HG03095 (cell line): ENCODE results near the gene P4HA3.
"Not testable (repeated sequence)": the region's sequence is repeated elsewhere in the genome, so short reads cannot be mapped to it uniquely, and the experiment has no call there.

Source experiments
- ATAC-seq: cut with Tn5 transposase; IDR thresholded peaks from one replicate; pipeline ENCODE4 v1.9.1; 2021; ENCODE audit warnings: moderate library complexity; ENCODE audit not compliant: unreplicated experiment

Gene P4HA3

DNA sequence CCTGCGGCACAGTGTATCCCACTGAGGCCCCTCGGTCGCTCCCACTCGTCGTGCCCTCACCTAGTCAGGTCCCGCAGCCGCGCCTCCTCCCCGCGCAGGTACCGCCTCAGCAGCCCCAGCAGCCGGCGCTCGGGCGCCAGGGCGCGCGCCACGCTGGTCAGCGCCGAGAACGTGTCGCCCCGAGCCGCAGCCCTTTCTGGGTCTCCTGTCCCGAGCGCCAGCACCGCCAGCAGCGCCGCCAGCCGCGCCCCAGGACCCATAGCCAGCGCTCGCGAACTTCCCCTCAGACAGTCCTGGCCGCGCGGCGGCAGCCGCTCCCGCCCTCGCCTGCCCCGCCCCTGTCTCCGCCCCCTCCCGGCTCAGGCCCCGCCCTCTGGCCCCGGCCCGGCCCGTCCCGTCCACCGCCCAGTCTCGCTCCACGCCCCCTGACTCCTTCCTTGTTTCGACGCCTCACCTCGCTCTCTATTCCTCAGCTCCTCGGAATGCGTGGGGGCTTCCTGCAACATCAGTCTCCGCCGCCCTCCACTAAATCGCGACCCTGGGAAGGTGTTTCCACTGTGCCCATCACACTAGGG lies at the start of gene P4HA3:
P4HA3 (minus strand) TSS at position 289 of the 575 bp plus-strand sequence; CDS start at position 260, 29 bp downstream.
- ATAC-seq = no peak

DNA sequence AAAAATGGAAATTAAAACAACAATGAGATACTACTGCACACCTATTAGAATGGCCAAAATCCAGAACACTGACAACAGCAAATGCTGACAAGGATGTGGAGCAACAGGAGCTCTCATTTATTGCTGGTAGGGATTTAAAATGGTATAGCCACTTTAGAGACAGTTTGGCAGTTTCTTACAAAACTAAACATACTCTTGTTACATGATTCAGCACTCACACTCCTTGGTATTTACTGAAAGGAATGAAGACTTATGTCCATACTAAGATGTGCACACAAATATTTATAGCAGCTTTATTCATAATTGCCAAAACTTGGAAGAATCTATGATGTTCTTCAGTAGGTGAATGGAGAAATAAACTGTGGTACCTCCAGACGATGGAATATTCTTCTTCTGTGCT lies 46.0 kb upstream of the P4HA3 start:
- ATAC-seq = no peak

DNA sequence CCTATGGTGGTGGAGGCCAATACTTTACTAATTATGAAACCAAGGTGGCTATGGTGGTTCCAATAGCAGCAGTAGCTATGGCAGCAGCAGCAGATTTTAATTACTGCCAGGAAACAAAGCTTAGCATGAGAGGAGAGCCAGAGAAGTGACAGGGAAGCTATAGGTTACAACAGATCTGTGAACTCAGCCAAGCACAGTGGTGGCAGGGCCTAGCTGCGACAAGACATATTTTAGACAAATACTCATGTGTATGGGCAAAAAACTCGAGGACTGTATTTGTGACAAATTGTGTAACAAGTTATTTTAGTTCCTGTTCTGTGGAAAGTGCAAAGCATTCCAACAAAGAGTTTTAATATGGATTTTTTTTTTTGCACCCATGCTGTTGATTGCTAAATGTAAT lies 44.2 kb upstream of the P4HA3 start:
- no peak for ATAC-seq

DNA sequence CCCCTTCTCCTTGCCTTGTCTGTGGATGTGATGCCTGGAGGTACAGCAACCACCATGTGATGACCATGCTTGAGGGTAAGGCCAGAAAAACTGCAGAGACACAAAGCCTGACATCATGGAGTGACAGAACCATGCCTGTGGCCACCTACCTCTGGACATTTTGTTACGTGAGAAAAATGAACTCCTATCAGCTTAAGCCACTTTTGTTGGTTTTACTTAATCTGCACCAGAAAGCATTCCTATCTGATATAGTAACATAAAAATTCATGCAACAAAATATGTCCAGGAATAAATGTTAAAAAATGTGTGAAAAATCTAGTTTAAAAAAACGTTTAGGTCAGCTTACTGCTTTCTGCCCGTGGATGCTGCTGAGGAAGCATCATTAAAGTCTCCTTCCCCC lies 42.6 kb upstream of the P4HA3 start:
- no peak for ATAC-seq

DNA sequence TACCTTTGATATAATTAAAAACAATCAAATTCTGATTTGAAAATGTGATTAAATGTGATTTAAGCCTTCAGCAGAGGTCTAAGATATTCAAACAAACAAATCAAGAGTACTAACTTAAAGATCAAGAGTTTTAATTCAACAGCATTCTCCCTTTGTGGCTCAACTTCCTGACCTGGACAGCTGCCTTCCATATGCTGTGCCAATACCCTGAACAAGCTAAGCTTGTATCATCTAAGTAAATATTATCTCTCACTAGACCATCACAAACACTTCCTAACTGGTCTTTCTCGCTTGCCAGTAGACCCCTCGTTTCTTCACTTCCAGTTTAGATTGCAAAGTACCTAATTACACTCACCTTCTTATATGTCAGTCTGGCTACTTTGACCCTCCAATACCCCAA lies 35.9 kb upstream of the P4HA3 start:
- no peak for ATAC-seq

DNA sequence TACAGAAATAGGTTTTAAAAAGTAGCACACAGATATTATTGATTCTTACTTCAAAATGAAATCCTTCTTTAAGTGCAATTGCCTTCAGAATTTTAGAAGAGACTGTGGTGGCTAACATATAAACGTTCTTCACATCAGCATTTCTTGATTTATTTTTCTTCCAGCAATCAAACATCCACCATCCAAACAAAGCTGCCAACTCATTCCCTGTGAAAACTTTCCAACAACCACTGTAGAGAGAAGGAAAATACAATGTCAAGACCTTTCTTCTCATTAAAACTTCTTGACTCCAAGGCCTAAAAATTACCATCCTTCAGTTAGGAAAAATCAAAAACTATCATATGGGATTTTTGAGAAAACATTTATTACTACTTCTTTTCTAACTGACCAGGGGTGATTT lies 34.0 kb upstream of the P4HA3 start:
- no peak for ATAC-seq

DNA sequence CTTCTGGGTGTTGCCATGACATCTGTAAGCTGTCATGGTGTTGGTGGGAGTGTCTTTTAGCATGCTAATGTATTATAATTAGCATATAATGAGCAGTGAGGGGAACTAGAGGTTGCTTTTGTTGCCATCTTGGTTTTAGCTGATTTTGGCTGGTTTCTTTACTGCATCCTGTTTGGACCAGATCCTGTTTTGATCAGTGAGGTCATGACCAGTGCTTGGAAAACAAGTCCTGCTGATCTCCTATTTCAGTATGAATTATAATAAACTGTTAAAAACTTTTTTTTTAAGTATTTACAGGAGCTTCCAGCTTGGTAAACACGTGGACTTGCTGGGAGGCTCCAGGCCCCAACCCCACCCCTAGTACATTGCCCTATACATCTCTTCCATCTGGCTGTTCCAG lies 30.5 kb upstream of the P4HA3 start:
- no peak for ATAC-seq

DNA sequence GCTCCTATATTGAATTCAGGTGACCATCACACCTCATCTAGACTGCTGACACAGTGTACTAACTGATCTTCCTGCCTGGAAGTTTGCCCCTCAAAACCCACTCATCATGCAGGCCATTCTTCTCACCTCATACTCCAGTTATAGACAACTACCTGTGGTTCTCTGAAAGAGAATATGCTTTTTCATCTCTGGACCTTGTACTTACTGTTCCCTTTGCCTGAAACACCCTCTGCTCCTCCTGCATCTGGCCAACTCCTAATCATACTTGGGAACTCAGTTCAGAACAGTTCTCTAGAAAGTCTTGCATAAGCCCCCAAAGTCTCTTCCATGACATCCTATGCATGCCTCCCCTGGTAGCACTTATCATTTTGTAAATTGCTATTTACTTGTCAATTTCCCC lies 28.2 kb upstream of the P4HA3 start:
- no peak for ATAC-seq

DNA sequence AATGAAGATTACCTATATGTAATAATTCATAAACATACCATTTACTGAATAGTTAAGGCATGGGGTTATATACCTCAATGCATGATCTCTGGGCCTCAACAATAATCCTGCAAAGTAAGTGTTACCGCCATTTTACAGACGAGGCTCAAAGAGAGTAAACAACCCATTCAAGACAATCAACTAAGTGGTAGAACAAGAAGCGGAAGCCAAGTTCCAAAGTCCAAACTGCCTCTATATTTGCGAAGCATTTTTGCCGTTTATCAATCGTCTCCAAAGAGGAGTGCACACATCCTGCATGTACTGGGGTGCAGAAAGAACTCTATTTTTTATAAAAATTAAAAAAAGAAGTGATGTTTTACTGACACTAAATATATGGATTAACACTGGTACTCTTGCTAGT lies 27.5 kb upstream of the P4HA3 start:
- ATAC-seq = no peak

DNA sequence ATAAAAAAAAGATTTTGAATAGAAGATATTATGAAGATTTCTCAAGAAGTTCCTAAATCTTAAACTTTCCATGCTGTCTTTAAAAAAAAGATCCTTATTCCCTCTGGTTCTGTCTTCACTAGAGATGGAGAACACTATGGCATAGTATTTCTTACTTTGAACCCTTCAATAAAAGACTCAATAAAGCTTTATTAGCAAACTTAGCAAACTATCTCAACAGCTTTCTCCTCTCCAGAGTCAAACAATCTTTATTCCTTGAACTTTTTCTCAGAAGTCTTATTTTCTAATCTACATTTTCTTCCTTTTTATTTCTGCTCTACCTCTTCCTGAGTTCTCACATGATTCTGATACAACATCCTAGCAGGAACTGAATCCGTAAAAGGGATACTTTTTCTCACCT lies 21.8 kb upstream of the P4HA3 start:
- ATAC-seq = no peak

DNA sequence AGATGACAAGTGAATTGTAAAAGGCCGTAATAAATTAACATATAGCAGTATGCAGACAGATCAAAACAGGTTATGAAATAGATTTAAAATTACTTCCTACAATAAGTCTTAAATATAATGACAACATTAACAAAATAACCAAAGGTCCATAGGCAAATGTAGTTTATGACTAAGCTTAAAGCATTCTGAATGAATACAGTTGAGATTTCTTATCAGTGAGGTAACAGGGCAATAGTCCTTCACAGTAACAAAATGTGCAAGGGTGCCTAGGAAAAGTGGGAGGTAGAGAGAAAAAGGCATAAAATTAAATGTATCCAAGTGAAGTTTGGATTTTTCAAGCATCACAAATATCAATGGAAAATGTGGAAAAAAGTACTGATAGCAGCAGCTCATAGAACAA lies 20.9 kb upstream of the P4HA3 start:
- ATAC-seq = no peak

DNA sequence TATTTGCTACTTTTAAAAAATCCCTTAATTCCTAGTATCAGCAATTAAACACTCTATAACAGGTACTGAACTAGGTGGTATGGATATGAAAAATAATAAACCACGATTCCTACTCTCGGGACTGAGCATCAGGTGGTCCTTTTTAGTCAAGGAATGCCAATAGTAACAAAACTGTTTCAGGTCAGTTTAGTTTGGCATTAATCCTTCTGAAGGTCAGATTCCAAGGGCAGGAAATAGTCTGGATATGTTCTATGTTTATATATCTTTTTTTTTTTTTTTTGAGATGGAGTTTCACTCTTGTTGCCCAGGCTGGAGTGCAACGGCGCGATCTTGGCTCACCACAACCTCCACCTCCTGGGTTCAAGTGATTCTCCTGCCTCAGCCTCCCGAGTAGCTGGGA lies 19.6 kb upstream of the P4HA3 start:
- ATAC-seq = not testable (repeated sequence)

DNA sequence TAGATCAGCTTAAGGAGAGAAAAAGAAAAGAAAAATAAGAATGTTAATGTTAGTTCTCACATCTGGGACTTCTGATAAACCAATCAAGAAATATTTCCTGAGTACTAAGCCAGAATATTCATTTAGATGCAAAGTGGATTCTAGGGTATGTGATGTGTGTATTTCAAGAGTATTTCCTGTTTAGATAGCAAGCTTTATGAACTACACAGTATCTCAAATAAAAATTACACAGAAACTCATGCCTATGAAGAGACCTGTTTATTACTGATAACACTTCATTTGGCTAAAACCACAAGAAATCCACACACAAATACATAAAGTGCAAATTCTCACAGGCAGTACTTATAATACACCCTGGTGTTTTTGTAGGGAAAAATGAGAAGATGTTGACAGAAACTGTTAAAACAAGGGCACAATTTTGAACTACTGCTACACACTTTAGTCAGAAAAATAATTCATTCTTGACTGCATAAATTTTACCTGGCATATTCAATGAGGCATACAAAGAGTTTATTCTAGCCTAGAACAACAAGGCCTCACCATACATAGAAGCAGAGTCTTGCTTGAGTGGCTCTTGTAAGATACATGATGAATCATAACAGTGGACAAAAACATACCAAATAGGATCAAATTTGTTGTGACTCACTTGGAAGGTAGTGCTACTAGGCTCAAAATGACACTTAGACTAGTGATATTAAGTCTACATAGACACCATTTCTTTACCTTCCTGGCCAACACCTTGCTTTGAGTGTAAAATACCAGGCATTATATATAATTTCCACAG lies 18.8 kb upstream of the P4HA3 start:
- no peak for ATAC-seq

DNA sequence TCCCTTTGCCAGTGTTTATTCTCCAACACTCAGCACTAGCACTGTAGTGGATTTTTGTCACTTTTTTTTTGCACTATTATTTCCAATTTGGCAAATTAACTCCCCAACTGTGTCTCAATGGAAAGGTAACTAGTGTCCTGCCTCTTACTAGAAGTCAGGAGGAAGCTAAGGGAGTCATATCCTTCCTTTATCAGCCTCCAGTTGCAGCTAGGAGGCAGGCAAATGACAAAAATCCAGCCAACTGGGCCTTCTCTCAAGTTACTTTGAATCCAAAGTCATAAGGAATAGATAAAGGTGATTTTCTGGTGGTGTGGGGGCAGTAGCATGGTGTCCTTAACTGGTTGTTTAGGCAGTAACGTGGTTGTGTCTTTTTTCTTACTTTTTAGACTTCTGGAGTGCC lies 15.6 kb upstream of the P4HA3 start:
- ATAC-seq = no peak

DNA sequence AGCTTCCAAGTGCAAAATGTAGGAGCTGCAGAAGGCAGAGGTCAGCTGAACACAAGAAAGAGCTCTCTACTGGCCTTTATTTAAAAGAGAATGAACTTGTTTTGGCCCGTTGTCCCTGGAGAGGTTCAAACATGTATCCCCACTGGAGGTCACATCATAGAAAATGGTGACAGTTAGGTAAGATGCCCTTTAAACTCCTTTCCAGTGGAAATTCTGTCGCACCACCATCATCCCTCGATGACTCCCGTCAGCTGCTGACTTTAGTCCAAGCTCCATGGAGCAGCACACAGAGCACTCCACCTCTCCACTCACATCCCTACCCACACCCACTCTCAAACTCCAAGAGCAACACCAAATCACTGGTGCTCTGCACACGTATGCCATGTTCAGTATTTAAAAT lies 15.2 kb upstream of the P4HA3 start:
- no peak for ATAC-seq

DNA sequence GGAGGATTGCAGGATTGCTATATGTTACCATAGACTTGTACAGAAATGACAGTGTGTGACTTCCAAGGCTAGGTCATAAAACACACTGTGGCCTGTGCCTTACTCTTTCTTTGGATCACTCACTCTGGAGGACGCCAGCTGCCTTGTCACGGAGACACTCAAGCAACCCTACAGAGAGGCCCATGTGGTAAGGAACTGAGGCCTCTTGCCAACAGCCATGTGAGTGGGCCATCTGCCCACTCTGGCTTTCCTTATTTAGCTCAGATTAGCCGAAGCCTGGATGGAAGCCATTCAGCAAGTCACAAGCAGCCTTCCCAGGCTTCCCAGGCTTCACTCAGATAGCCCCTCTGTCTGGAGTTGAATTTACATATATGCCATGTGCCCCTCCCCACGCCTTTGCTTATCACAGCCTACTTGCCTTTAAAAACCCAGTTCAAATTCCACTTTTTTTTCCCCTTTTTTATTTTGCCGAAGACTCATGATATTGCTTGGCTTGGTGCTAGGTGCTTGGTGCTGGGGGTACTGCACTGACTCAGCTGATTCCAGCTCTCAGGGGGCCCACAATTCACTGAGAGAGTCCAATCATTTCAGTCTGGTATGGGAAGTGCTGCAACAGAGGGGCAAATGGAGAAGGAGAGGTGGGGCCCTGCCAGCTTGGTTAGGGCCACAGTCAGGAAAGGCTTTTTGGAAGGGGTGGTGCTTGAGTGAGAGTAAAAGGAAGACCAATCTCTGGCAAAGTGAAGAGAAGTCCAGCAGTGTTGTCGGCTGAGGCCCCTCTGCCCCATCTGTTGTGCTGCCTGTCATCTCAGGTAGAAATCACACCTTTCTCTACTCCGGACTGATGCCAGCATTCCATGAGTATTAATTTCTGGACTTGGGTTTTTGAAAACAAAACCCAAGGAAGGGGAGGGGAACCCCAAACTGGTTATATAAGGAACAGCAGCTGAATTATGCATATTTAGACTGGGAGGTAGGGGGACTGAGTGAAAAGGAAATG lies 14.5 kb upstream of the P4HA3 start:
- no peak for ATAC-seq

DNA sequence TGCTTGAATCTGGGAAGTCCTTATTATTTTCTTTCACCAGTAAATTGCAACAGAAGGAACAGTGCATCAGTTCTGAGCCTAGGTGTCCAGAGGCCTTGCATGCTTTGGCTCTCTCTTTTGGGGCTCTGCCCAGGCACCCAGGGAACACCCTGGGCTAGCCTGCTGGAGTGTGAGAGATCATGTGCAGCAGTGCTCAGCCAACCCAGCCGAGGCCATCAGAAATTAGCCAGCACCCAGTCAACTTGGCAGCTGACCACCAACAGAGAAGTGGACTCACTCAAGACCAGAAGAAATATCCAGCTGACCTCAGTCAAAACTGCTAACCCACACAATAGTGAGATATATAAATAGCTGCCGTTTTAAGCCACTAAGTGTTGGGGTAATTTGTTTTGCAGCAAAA lies 11.2 kb upstream of the P4HA3 start:
- ATAC-seq = no peak

DNA sequence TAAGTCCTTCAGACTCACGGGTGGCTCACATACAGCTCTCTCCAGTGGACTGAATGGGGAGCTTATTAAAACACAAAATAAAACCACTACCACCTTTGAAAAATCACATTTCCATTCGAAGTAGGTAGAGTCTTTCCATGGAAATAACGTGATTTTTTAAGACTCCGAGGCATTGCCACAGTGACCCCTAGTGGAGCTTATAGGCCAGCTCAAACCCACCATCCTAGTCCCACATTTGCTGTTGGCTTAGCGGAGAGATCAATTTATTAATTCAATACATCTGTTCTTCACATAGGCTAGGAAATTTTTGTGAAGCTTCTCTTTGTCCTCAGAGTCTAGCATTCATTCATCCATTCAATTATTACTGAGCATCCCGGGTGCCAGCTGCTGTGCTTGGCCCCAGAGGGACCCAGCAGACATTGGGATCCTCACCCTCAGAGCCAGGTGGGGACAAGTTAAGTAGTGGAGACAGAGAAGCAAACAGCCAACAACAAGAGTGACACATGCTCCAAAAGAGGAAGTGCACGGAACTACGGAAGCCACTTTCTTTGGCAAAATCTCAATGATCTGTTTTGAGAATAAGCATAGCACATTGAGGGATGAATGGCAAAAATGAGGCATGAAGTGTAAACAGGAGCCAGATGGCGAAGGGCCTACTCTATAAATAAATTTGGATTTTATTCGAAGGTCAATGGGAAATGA lies 10.2 kb upstream of the P4HA3 start:
- no peak for ATAC-seq

DNA sequence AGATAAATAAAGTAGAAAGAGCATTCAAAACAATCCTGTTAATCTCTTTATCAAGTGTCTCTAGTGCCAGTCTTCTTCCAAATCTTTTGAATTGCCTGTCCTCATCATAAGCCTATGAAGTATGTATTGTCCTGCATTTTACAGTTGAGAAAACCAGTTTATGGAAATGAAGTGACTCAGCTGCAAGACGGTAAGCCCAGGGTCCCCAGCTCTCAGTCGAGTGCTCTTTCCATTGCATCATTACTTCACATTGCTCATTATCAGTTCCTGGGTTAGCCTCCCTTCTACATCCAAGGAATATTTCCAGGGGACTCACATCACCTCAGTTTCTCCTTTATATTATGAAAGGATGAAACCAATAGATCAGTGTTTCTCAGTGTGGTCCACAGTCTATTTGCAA lies 9.1 kb upstream of the P4HA3 start:
- ATAC-seq = no peak

DNA sequence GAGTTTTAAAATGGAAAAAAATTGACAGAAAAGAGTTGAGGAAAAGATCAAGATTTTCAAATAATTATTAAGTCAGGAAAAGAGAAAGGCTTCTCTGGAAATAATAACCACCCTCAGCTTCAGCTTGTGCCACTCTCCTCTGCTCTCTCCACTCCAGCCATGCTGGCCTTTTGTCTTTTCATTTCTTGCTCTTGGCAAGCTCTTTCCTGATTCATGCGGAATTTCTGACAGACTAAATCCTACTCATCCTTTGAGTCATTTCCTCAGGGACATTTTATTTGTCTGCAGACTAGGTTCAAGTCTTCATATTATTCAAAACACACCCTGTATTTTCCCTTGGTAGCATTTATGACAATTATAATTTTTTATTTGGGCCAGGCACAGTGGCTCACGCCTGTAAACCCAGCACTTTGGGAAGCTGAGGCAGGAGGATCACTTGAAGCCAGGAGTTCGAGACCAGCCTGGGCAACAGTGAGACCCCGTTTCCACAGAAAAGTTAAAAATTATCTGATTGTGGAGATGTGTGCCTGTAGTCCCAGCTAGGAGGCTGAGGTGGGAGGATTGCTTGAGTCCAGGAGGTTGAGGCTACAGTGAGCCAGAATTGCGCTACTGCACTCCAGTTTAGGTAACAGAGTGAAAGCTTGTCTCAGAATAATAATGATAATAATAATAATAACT lies 7.8 kb upstream of the P4HA3 start:
- no peak for ATAC-seq
